Stimulated activated CD4-positive, alpha-beta T cell treated with anti-CD3 and anti-CD28 coated beads, TNF-alpha, amount 100 ng/mL, for 4 hours (primary cell): ENCODE results near the gene ETFRF1.
A peak's percentile ranks its signal among the peaks of the same experiment; 100 is the strongest.

Source experiments
- DNase-seq, 3 experiments: peaks; one replicate each; pipeline ENCODE4 v3.0.0-alpha.2; 2020; ENCODE audit warnings: low read depth in 3 of 3

Gene ETFRF1

DNA sequence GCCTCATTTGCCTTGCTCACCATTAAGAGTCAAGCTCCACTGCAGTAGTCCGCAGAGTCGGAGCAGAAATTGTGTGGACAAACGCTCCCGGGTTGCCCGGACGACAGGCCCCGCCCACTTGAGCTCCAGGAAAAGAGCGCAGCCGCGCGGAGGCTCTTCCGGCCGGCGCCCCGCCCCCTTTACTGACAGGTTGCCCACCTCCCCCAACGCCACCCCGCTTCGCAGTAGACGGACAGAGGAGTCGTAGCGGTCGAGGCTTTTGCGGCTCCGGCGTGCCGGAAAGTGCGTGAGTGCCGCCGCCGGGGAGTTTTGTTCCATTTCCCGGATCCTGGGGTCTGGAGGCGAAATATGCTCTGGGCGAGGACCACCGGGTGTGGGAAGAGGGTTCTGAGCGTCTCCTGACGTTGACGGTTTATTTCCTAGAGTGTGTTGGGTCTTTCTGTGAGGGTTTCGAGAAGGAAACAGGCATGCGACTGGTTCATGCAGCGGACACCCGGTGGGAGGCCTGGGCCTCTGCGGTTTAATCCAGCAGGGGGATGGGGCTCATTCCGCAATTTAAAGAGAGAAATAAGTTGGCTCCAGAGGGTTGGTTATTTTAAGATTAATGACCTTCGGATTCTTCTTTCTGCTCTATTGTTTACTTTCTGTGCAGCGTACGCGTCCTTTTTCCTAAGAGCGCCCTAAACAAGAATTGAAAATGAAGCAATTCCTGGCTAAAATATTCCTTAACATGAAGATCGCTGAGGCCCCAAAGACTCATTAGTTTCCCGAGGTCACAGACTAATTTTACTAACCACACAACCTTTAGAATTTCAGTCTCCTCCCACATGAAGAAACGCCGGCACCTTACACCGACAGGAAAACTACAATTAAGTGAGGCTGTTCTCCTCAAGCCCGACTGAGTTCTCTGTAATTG is at the start of gene ETFRF1, which contains the start of gene DNAI7:
TSS of gene ETFRF1 (plus strand) at position 182 of the 916 bp plus-strand sequence. CDS start 8,720 bp downstream, outside the sequence.
TSS of gene DNAI7 (minus strand) at position 105 of the 916 bp plus-strand sequence. CDS start at position 23, 82 bp downstream.
- DNase-seq = peak; percentile 81 to 91 (median 89)

- no peak for DNase-seq
Measured at GRCh38 chr12:25146686-25147085, 48.4 kb upstream of the ETFRF1 start.

- DNase-seq = no peak
Measured at GRCh38 chr12:25151476-25151875, 43.6 kb upstream of the ETFRF1 start.

GRCh38 chr12:25152055-25152454 is 43.0 kb upstream of the ETFRF1 start:
- no peak for DNase-seq

GRCh38 chr12:25155022-25155576 is 39.9 kb upstream of the ETFRF1 start:
- no peak for DNase-seq

DNA sequence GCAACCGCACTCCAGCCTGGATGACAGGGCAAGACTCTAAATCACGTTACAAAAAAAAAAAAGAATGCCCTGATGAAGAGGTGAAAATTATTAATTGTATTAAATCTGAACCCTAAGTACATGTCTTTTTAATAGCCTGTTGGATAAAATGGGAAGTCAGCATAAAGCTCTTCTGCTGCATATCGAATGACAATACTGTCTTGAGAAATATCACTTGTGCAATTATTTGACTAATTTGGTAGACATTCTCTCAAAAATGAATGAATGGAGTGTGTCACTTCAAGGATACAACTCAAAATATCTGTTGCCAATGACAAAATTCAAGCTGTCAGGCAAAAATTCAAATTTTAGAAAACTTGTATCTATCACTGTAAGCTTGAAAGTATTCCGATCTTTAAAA is 39.0 kb upstream of the ETFRF1 start:
- no peak for DNase-seq

DNA sequence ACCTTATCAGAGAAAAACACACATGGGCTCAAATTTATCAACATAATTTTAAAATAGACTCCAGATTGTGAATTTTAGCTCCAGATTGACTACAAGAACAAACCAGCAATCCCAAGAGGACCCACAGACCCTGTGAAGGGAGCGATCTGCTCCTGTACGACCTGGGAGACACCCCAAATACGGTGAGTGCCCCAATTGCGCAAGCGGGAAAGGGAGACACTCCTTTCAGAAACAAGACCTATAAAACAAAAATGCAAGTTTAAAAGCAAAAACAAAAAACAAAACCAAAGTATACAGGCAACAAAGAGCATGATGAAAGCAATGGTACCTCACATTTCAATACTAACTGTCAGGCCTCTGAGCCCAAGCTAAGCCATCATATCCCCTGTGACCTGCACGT is 32.2 kb upstream of the ETFRF1 start:
- DNase-seq = no peak

DNA sequence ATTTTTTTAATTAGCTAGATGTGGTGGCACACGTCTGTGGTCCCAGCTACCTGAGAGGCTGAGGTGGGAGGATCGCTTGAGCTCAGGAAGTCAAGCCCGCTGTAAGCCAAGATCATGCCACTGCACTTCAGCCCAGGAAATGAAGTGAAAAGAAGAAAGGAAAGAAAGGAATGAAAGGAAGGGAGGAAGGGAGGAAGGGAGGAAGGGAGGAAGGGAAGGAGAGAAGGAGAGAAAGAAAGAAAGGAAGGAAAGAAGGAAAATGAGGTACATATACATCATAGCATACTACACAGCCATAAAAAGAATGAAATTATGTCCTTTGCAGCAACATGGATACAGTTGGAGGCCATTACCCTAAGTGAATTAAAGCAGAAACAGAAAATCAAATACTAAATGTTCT is 12.3 kb upstream of the ETFRF1 start:
- no peak for DNase-seq

DNA sequence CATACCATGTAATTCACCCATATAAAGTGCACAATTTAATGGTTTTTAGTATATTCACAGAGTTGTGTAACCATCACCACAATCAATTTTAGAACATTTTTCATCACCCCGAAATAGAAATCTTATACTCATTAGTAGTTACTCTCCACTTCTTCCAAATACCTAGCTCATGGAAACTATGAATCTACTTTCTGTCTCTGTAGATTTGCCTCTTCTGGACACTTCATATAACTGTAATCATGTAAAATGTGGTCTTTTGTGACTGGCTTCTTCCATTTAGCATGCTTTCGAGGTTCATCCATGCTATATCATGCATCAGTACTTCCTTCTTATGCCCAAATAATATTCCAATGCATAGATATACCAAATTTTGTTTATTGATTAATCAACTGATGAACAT is 10.9 kb upstream of the ETFRF1 start:
- DNase-seq = no peak

- no peak for DNase-seq
Measured at GRCh38 chr12:25186038-25186787, 8.8 kb upstream of the ETFRF1 start.

GRCh38 chr12:25186788-25187402 is 8.1 kb upstream of the ETFRF1 start:
- DNase-seq = no peak

DNA sequence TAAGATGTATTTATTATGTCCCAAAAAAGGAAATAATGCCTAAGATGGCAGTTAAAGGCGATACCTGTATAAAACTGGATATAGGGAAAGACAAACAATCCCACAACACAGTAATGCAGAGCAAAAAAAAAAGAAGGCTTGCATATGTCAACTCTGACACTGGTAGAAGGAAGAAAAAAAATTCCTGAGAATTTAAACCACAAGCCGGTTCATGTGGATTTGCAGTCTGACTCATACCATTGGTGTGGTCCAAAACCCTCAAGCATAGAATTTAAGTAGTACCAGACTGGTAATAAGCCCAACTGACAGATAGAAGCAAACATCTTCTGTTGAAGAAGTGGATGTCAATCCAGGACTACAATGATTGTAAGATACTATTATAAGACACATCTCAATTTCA is 7.3 kb upstream of the ETFRF1 start:
- DNase-seq = no peak

- DNase-seq = no peak
Measured at GRCh38 chr12:25189656-25190055, 5.4 kb upstream of the ETFRF1 start.

- DNase-seq = no peak
Measured at GRCh38 chr12:25190793-25191192, 4.2 kb upstream of the ETFRF1 start.

DNA sequence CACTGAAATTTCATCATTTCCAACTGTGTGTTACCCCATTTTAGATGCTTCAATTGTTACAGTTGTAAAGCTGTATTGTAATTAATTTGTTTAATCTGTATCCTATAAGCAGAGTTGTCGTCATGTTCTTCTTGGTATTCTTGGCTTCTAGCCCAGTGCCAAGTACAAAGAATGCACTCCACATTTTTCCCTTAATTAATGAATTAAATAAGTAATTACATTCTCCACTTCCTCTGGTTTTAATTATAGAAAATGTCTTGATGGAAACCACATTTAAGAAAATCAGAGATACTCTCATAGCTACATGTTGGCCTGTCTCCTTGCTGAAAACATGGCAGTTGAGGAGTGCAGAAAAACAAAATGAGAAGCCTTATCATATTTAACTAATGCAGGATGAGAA is 823 bp upstream of the ETFRF1 start:
- DNase-seq = no peak

DNA sequence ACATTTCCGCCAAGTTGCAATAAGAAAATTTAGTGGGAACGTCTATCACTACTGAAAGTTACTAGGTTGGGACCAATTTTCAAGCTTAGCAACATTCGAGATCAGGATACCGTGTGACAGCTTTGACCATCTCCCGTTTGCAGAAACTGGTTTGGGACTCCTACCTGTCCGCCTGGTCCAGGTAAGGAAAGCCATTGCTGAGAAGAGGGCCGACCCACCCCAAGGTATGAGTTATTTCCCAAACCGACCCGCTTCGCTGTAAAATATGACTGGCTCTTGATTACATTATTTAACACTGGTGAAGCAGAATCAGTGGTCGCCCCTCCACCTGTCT is 348 bp upstream of the ETFRF1 start:
- no peak for DNase-seq

DNA sequence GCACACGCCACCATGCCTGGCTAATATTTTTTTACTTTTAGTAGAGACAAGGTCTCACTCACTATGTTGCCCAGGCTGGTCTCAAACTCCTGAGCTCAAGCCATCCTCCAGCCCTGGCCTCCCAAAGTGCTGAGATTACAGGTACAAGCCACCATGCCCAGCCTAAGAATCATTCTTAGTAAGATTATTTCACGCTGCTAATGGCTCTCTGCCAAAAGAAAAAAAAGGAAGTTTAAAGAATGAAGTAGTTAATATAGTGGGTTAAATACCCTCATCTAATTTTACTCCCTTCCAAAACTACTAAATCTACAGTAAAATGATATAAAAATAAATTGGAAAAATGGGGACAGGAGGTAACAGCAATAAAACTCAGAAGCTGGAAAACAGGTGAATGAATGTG is 2.6 kb downstream of the ETFRF1 start:
- no peak for DNase-seq

- no peak for DNase-seq
Measured at GRCh38 chr12:25200703-25201102, 5.7 kb downstream of the ETFRF1 start.

DNA sequence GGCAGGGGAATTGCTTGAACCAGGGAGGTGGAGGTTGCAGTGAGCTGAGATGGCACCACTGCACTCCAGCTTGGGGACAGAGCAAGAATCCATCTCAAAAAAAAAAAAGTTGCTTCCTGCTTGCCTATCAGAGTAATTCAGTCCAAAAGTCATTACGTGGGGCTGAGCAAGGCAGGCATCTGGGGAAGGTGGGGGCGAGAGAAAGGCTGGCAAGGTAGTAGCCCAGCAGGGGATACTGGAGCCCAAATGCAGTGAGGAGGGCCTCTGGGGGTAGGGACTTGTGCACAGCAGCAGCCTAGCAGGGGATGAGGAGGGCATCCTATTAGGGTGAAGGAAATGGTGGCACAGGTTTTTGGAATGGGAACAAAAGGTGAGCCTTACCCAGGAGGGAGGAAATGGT is 7.1 kb downstream of the ETFRF1 start:
- DNase-seq = no peak

DNA sequence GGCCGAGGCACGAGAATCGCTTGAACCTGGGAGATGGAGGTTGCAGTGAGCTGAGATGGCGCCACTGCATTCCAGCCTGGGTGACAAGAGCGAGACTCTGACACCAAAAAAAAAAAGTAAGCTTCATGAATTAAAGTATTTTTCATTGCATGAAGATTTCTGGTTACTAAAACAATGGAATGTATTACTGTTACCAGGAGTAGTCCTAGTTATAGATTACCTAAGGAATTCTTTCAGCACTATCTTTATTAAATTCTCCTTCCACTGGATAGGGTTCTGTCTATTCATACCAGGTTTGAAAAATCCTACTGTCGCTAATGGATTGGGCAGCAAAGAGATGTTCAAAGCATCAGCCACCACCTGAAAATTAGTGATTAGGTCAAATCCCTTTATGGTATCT is 12.4 kb downstream of the ETFRF1 start:
- no peak for DNase-seq

DNA sequence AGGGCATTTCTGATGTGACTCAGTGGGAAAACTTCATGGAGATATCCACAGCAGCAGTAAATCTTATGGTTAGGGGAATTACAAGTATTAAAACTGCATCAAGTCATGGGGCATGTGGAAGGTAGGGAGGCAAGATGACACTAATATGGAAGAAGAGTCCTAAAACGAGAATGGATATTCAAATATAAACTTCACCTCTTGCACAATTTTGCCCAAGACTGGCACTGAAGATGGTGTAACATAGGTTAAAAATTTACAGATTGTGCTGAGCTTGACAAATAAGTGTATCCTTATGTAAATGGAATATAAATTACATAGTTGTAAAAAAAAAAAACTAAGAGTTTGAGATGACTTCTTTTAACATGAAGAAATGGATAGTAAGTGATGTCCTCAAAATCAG is 12.8 kb downstream of the ETFRF1 start:
- DNase-seq = no peak

DNA sequence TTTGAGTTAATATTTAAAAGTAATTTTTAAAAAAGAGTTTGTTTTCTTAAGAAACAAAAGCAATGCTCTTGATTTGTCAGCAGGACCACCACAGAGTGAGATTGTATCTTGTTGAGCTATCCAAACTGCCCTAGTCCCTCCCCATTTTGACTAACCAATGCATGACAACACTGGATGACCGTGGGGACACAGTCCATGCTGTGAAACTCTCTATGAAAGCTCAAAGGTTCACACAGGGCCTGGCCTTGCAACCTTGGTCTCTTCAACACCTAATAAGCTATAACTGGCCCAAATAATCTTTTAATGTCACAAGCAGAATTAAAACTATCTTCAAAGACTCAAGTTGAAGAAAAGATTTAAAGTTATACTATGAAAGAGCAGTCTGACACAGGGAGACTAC is 13.5 kb downstream of the ETFRF1 start:
- no peak for DNase-seq
